CD14-positive monocyte (primary cell): Measurements from ENCODE around the gene PANX3. TPM values are rescaled to one million over a fixed set of nuclear protein-coding genes. Genes with fewer than 3 reads are reported as not detected.

Source experiments
- DNase-seq, 3 donors: peaks; one replicate each; pipeline ENCODE4 v3.0.0-alpha.2; 2011 to 2022
- H2AFZ ChIP-seq: 2 replicates; pipeline ENCODE4 v1.6.0; 2012; ENCODE audit warnings: mild to moderate bottlenecking, low read depth, low read length, inconsistent platforms; ENCODE audit not compliant: insufficient read depth, poor library complexity, severe bottlenecking
- H3K27ac ChIP-seq, 2 donors: 1 replicate in 1 of 2; 2 replicates in 1 of 2; pipeline ENCODE4 v1.5.1; 2012 to 2013; ENCODE audit warnings: low read length in 2 of 2, control low read depth in 1 of 2, inconsistent platforms in 1 of 2, low read depth in 1 of 2, mild to moderate bottlenecking in 1 of 2
- H3K27me3 ChIP-seq, 2 donors: one replicate each; pipeline versions ENCODE4 v1.6.0 to v1.6.1; 2011 to 2013; ENCODE audit warnings: low read length in 2 of 2; ENCODE audit not compliant: control insufficient read depth in 2 of 2, insufficient read depth in 2 of 2
- H3K36me3 ChIP-seq, 2 donors: replicated peaks in 1 of 2; 1 replicate in 1 of 2; 2 replicates in 1 of 2; pipeline versions ENCODE4 v1.5.1 to v1.6.1; 2012 to 2013; ENCODE audit warnings: low read length in 2 of 2, control low read depth in 1 of 2, inconsistent platforms in 1 of 2, mild to moderate bottlenecking in 1 of 2; ENCODE audit not compliant: insufficient read depth in 2 of 2, control insufficient read depth in 1 of 2
- H3K4me1 ChIP-seq, 2 donors: 1 replicate in 1 of 2; 2 replicates in 1 of 2; pipeline versions ENCODE4 v1.5.1 to v1.6.1; 2012 to 2013; ENCODE audit warnings: low read length in 2 of 2, control low read depth in 1 of 2, inconsistent platforms in 1 of 2, mild to moderate bottlenecking in 1 of 2, moderate library complexity in 1 of 2; ENCODE audit not compliant: insufficient read depth in 2 of 2, control insufficient read depth in 1 of 2
- H3K4me2 ChIP-seq: replicated peaks from 2 replicates; pipeline ENCODE3; 2012; ENCODE audit warnings: low read length, moderate library complexity, mild to moderate bottlenecking; ENCODE audit not compliant: poor library complexity, severe bottlenecking; ENCODE audit errors: extremely low read depth
- H3K4me3 ChIP-seq, 3 experiments: fragments of 200-600 bp in 1 of 3; sonication (generic) in 1 of 3; replicated peaks in 1 of 3; 1 replicate in 2 of 3; 2 replicates in 1 of 3; pipeline ENCODE4 v1.5.1; 2011 to 2013; ENCODE audit warnings: low read length in 3 of 3, mild to moderate bottlenecking in 3 of 3, control low read depth in 2 of 3, low read depth in 2 of 3, inconsistent platforms in 1 of 3, moderate library complexity in 1 of 3
- H3K79me2 ChIP-seq: 2 replicates; pipeline ENCODE4 v1.6.0; 2012; ENCODE audit warnings: mild to moderate bottlenecking, control low read depth, inconsistent platforms, low read length, moderate library complexity; ENCODE audit not compliant: insufficient read depth
- H3K9ac ChIP-seq: 2 replicates; pipeline ENCODE4 v1.6.0; 2017; ENCODE audit warnings: low read length, mild to moderate bottlenecking; ENCODE audit not compliant: insufficient read depth, poor library complexity, severe bottlenecking
- H3K9me3 ChIP-seq, 2 donors: replicated peaks in 1 of 2; 1 replicate in 1 of 2; 2 replicates in 1 of 2; pipeline versions ENCODE4 v1.5.1 to v1.6.1; 2012 to 2013; ENCODE audit warnings: low read length in 2 of 2, control low read depth in 1 of 2; ENCODE audit not compliant: control insufficient read depth in 1 of 2, insufficient read depth in 1 of 2
- H4K20me1 ChIP-seq: 2 replicates; pipeline ENCODE4 v1.6.0; 2012; ENCODE audit warnings: mild to moderate bottlenecking, low read length, control low read depth, moderate library complexity; ENCODE audit not compliant: insufficient read depth
- H3K27ac Mint-ChIP-seq, 7 donors: one replicate each; pipeline ENCODE4 v1.8.0; 2020; ENCODE audit warnings: mild to moderate bottlenecking in 7 of 7, mixed read lengths in 7 of 7, moderate library complexity in 6 of 7, inconsistent platforms in 2 of 7
- H3K27me3 Mint-ChIP-seq, 3 donors: one replicate each; pipeline ENCODE4 v1.8.0; 2021 to 2022; ENCODE audit warnings: low read depth in 3 of 3, mild to moderate bottlenecking in 3 of 3, mixed read lengths in 3 of 3, moderate library complexity in 3 of 3, inconsistent platforms in 1 of 3
- H3K36me3 Mint-ChIP-seq, 2 donors: one replicate each; pipeline ENCODE4 v1.8.0; 2020; ENCODE audit warnings: mixed read lengths in 2 of 2, inconsistent platforms in 1 of 2, mild to moderate bottlenecking in 1 of 2
- H3K4me1 Mint-ChIP-seq: one replicate; pipeline ENCODE4 v1.8.0; 2020; ENCODE audit warnings: mild to moderate bottlenecking, mixed read lengths
- H3K4me3 Mint-ChIP-seq, 2 donors: one replicate each; pipeline ENCODE4 v1.8.0; 2020; ENCODE audit warnings: mild to moderate bottlenecking in 2 of 2, mixed read lengths in 2 of 2, moderate library complexity in 1 of 2
- H3K9me3 Mint-ChIP-seq, 7 donors: one replicate each; pipeline ENCODE4 v1.8.0; 2020 to 2022; ENCODE audit warnings: mixed read lengths in 7 of 7, mild to moderate bottlenecking in 6 of 7, moderate library complexity in 6 of 7, inconsistent platforms in 2 of 7
- WGBS: methylation state at CpG from one replicate; pipeline ENCODE4 v1.1.5; 2013; ENCODE audit warnings: missing lambda C conversion rate; ENCODE audit not compliant: insufficient coverage; 5-methylcytosine and 5-hydroxymethylcytosine counted together
- intact Hi-C, 2 donors: fragments of 100-400 bp; cut with micrococcal nuclease; formaldehyde crosslinking; loops; one replicate each; pipeline versions ENCODE4 v1.15.0 to v1.15.1; 2023
- polyA plus RNA-seq, 3 donors: library from polyadenylated mRNA; depleted of rRNA in 1 of 3; unstranded in 2 of 3; stranded (reverse) in 1 of 3; fragments of 300-500 nt in 2 of 3; fragments of >200 nt in 1 of 3; fragmentation: Illumina TruSeq in 2 of 3; gene quantifications; 1 replicate in 2 of 3; 2 replicates in 1 of 3; pipeline ENCODE4 v1.2.3, GENCODE V29; 2012 to 2021
- TF ChIP-seq, protein P1 (sequence below): fragments of 200-600 bp; IDR thresholded peaks from one replicate; pipeline ENCODE4 v1.8.0; 2022; ENCODE audit warnings: antibody characterized with exemption, mild to moderate bottlenecking

PANX3 gene
- polyA plus RNA-seq, 3 donors: not detected

DNA sequence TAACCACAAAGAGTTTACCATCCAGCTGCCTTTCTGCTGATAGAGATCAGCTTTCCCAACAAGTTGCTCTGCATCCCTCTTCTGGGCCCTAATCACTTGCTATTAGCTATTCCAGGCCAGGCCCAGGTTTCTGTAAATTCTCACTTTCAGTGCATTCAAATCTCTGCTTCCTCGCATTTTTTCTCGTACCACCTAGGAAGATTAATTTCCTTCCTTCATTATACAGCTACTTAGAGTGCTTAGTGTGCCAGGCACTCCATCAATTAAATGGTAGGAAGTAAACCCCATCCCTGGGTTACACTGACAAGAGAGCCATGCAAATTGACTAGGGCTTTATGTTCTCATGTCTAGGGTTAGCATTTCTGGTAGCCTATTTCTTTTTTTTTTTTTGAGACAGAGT is 52.6 kb downstream of the PANX3 start:
- no peak overlapping the region for H3K27ac Mint-ChIP-seq
- Histone ChIP-seq H3K27ac (no peak overlapping the region), H3K27me3 (no peaks in the 10 kb centered on the region), H3K79me2 (no peaks in the 10 kb centered on the region), H3K36me3 (no peaks in the 10 kb centered on the region), H3K9ac (no peak overlapping the region), H3K4me3 (no peak overlapping the region), H4K20me1 (no peaks in the 10 kb centered on the region), H2AFZ (no peak overlapping the region), H3K9me3 (no peaks in the 10 kb centered on the region), H3K4me2 (no peak overlapping the region), H3K4me1 (no peaks in the 10 kb centered on the region)
- TF ChIP-seq, protein P1, sequence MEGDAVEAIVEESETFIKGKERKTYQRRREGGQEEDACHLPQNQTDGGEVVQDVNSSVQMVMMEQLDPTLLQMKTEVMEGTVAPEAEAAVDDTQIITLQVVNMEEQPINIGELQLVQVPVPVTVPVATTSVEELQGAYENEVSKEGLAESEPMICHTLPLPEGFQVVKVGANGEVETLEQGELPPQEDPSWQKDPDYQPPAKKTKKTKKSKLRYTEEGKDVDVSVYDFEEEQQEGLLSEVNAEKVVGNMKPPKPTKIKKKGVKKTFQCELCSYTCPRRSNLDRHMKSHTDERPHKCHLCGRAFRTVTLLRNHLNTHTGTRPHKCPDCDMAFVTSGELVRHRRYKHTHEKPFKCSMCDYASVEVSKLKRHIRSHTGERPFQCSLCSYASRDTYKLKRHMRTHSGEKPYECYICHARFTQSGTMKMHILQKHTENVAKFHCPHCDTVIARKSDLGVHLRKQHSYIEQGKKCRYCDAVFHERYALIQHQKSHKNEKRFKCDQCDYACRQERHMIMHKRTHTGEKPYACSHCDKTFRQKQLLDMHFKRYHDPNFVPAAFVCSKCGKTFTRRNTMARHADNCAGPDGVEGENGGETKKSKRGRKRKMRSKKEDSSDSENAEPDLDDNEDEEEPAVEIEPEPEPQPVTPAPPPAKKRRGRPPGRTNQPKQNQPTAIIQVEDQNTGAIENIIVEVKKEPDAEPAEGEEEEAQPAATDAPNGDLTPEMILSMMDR: no peak
- intact Hi-C loops: loop anchor here in 1 of 2 donors (10.0 kb wide), 1 partner anchor 131 kb away; no protein-coding TSS in a partner anchor
- no peak for DNase-seq
- H3K27me3 Mint-ChIP-seq: no peaks in the 10 kb centered on the region
- peaks cover 4 to 8% of the 10 kb centered on the region in 2 donors for H3K36me3 Mint-ChIP-seq
- no CpG with 5 or more reads among the region's 2 CpGs for WGBS
- H3K9me3 Mint-ChIP-seq: no peaks in the 10 kb centered on the region
- no peaks in the 10 kb centered on the region for H3K4me1 Mint-ChIP-seq
- H3K4me3 Mint-ChIP-seq: no peak overlapping the region

GRCh38 chr11:124667601-124668000 is 56.4 kb downstream of the PANX3 start:
- no peak overlapping the region for H3K4me2 ChIP-seq
- no peaks in the 10 kb centered on the region for H4K20me1 ChIP-seq
- H3K4me1 ChIP-seq: peaks cover 9 to 12% of the 10 kb centered on the region in 2 donors
- 97% methylated on average over 3 of the region's 3 CpGs for WGBS
- H3K4me3 Mint-ChIP-seq: no peak overlapping the region
- no peak overlapping the region for H3K27ac ChIP-seq
- H3K4me1 Mint-ChIP-seq: peaks cover 14% of the 10 kb centered on the region
- H3K36me3 Mint-ChIP-seq: peaks cover 4 to 8% of the 10 kb centered on the region in 2 donors
- H3K4me3 ChIP-seq: no peak overlapping the region
- no peaks in the 10 kb centered on the region for H3K27me3 ChIP-seq
- H3K9ac ChIP-seq: no peak overlapping the region
- H3K27ac Mint-ChIP-seq: no peak overlapping the region
- H3K9me3 ChIP-seq: no peaks in the 10 kb centered on the region
- TF ChIP-seq, protein P1: no peak
- no peaks in the 10 kb centered on the region for H3K27me3 Mint-ChIP-seq
- H3K9me3 Mint-ChIP-seq: peaks cover 0 to 2% (median 0%) of the 10 kb centered on the region in 7 donors
- DNase-seq: no peak
- intact Hi-C loops: loop anchor here in 1 of 2 donors (5.0 to 10.0 kb wide), 2 partner anchors 127 to 170 kb away; no protein-coding TSS in a partner anchor
- H2AFZ ChIP-seq: no peak overlapping the region
- no peaks in the 10 kb centered on the region for H3K79me2 ChIP-seq
- H3K36me3 ChIP-seq: no peaks in the 10 kb centered on the region
